Pancreas (tissue), 10 donors: ENCODE measurements around the gene CFAP74. TPM values are rescaled to one million over a fixed set of nuclear protein-coding genes. Genes with fewer than 3 reads are reported as not detected.
A peak's percentile ranks its signal among the peaks of the same experiment; 100 is the strongest.

ENCODE experiments used
- ATAC-seq, 4 donors: fragments of 200-7000 bp; cut with Tn5 transposase; one replicate each; pipeline versions ENCODE4 v1.8.0 to v1.9.1; 2020; ENCODE audit warnings: mild to moderate bottlenecking in 4 of 4, moderate library complexity in 4 of 4
- DNase-seq, 6 donors: peaks; one replicate each; pipeline ENCODE4 v3.0.0-alpha.2; 2020
- FAIRE-seq: peaks from 2 replicates; lab custom pipeline; 2012; peaks lifted over from hg19 to GRCh38; lab: Jason Lieb, UNC
- H3K27ac ChIP-seq, 4 donors: fragments of 200-600 bp; sonication (generic); 1 replicate in 3 of 4; 2 replicates in 1 of 4; pipeline versions ENCODE4 v1.5.0 to v1.8.0; 2020
- H3K27me3 ChIP-seq, 4 donors: fragments of 200-600 bp; one replicate each; pipeline ENCODE4 v1.8.0; 2021
- H3K36me3 ChIP-seq, 3 donors: fragments of 200-600 bp; sonication (generic) in 1 of 3; one replicate each; pipeline versions ENCODE4 v1.5.0 to v1.8.0; 2020 to 2021
- H3K4me1 ChIP-seq, 3 donors: fragments of 200-600 bp; one replicate each; pipeline ENCODE4 v1.8.0; 2021
- H3K4me3 ChIP-seq, 4 donors: fragments of 200-600 bp; sonication (generic) in 2 of 4; one replicate each; pipeline versions ENCODE4 v1.5.0 to v1.8.0; 2020 to 2021
- H3K9me3 ChIP-seq, 4 donors: fragments of 200-600 bp; one replicate each; pipeline ENCODE4 v1.8.0; 2021
- CTCF ChIP-seq, 4 donors: fragments of 200-600 bp; sonication (generic) in 3 of 4; IDR thresholded peaks; one replicate each; pipeline versions ENCODE4 v1.5.0 to v1.8.0; 2021; ENCODE audit warnings: antibody characterized with exemption in 4 of 4
- WGBS, 2 donors: extraction: QIAGEN DNeasy Blood & Tissue Kit; methylation state at CpG; one replicate each; pipeline ENCODE4 v1.1.7; 2013; 5-methylcytosine and 5-hydroxymethylcytosine counted together
- intact Hi-C, 3 donors: fragments of 100-400 bp; cut with DNase I; formaldehyde crosslinking; loops; one replicate each; pipeline versions ENCODE4 v1.11.1 to v1.14.2; 2022
- polyA plus RNA-seq, 2 donors: library from polyadenylated mRNA; stranded (reverse); fragments of 200-250 nt; gene quantifications; one replicate each; pipeline ENCODE4 v1.2.3, GENCODE V29; 2013
- total RNA-seq, 6 donors: library from RNA; stranded (reverse); fragmentation: NEBNext Ultra II Directional in 4 of 6; extraction: Animal tissue kit (Norgen Biotek cat#: 25700) in 4 of 6; gene quantifications; one replicate each; pipeline versions ENCODE4 v1.2.1 to v1.2.4, GENCODE V29; 2021 to 2023
- donor health status: healthy with polysubstance abuse.
- donor health status: DM: no; HTN: no; CAD: no; lungs with moderate emphysema.
- donor health status: DM: no; HTN: no; CAD: no.
- donor health status: control.
- donor health status: control.
- donor health status: Bipolar disorder and iron deficiency.
- donor health status: DM: yes; HTN: yes; CAD: no.
- donor health status: DM: no; HTN: no; CAD: no.
- donor health status: DM: no; HTN: no; CAD: no.
- donor health status: DM: yes; HTN: yes; CAD: no.

The CFAP74 gene
- total and polyA plus RNA-seq, 8 donors, result 0.08 to 0.16 TPM; not detected in 6

- no peak for ATAC-seq
Observed at GRCh38 chr1:2020310-2020655, 16.7 kb upstream of the CFAP74 start.

GRCh38 chr1:2019571-2020309, 16.2 kb upstream of the CFAP74 start:
- Histone ChIP-seq H3K36me3 (no peaks in the 10 kb centered on the region), H3K9me3 (no peaks in the 10 kb centered on the region), H3K27ac (no peak overlapping the region), H3K4me1 (peaks cover 0 to 5% (median 0%) of the 10 kb centered on the region in 3 donors), H3K4me3 (peak overlapping the region in 2 of 4 donors; percentile 27 to 41), H3K27me3 (peaks cover 0 to 20% (median 6%) of the 10 kb centered on the region in 4 donors)
- intact Hi-C loops, result no loop called here
- peak in 2 of 6 donors; percentile 73 to 76 for DNase-seq
- WGBS, 2 donors, result 10 to 20% methylated on average over 33 to 61 of the region's 61 CpGs
- no peak for TF ChIP-seq CTCF (IDR thresholded peaks at IDR 0.05)
- FAIRE-seq, result no peak
- peak in 3 of 4 donors; percentile 17 to 77 (median 68) for ATAC-seq

More at GRCh38 chr1:2020310-2020655, 16.7 kb upstream of the CFAP74 start:
- intact Hi-C loops, result no loop called here
- Histone ChIP-seq H3K4me1 (peaks cover 0 to 5% (median 0%) of the 10 kb centered on the region in 3 donors), H3K27me3 (peaks cover 0 to 20% (median 6%) of the 10 kb centered on the region in 4 donors), H3K36me3 (no peaks in the 10 kb centered on the region), H3K9me3 (no peaks in the 10 kb centered on the region), H3K27ac (no peak overlapping the region), H3K4me3 (no peak overlapping the region)
- 76 to 87% methylated on average over 11 of the region's 11 CpGs for WGBS, 2 donors
- FAIRE-seq (no peak), DNase-seq (no peak)
- no peak for TF ChIP-seq CTCF (IDR thresholded peaks at IDR 0.05)

- peak within 1 kb of the TSS in 2 of 4 donors; percentile 27 to 41 for H3K4me3 ChIP-seq
- no peak within 1 kb of the TSS for H3K27ac ChIP-seq
- H3K27me3 ChIP-seq, result peaks cover 0 to 20% (median 6%) of the 10 kb centered on the region in 4 donors
- WGBS, 2 donors, result 0 to 1% methylated on average over 14 to 48 of the region's 60 CpGs
- intact Hi-C loops, result no loop called here
- no peak for DNase-seq
- H3K9me3 ChIP-seq, result no peaks in the 10 kb centered on the region
- TF ChIP-seq CTCF (IDR thresholded peaks at IDR 0.05), result no peak
- H3K36me3 ChIP-seq, result no peaks in the 10 kb centered on the region
- FAIRE-seq, result no peak
- peak in 2 of 4 donors; percentile 53 to 61 for ATAC-seq
- peaks cover 0 to 5% (median 0%) of the 10 kb centered on the region in 3 donors for H3K4me1 ChIP-seq
Observed at GRCh38 chr1:2019172-2019543, 15.6 kb upstream of the CFAP74 start, which contains the start of gene GABRD. Gene GABRD (plus strand): TSS chr1:2019345. CDS start chr1:2019424, 79 bp downstream.

GRCh38 chr1:2018217-2019171, 14.9 kb upstream of the CFAP74 start:
- DNase-seq (peak in 1 of 6 donors; percentile 72), FAIRE-seq (no peak), ATAC-seq (no peak)
- TF ChIP-seq CTCF (IDR thresholded peaks at IDR 0.05), result no peak
- WGBS, 2 donors, result 21 to 30% methylated on average over 38 to 48 of the region's 48 CpGs
- no peaks in the 10 kb centered on the region for H3K9me3 ChIP-seq
- intact Hi-C loops, result no loop called here
- H3K36me3 ChIP-seq, result no peaks in the 10 kb centered on the region
- H3K4me3 ChIP-seq, result no peak overlapping the region
- H3K27ac ChIP-seq, result no peak overlapping the region
- H3K4me1 ChIP-seq, result peaks cover 0 to 5% (median 0%) of the 10 kb centered on the region in 3 donors
- peaks cover 0 to 20% (median 6%) of the 10 kb centered on the region in 4 donors for H3K27me3 ChIP-seq
